HG02623 (cell line): Measurements from ENCODE around the gene S100B.

Experiments used
- ATAC-seq: cut with Tn5 transposase; IDR thresholded peaks from one replicate; pipeline ENCODE4 v1.9.1; 2021; ENCODE audit warnings: moderate library complexity; ENCODE audit not compliant: unreplicated experiment

Gene S100B

DNA sequence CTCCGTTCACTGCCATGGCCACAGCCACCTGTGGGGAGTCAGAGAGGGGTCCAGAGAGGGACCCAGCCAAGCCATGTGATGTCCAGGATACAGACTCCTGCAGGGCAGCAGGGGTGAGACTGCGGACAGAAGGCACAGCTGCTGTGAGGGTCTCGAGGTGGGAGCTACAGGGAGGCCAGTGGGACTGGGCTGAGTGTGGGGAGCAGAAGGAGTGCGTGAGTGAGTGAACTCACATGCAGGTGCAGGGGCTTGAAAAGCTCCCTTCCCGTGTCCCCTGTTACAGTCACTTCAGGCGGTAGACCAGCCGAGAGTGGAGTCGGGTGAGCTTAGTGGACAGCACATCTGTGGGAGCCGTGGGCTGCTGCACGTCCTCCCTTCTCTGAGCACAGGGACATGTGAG is 42.4 kb downstream of the S100B start:
- no peak for ATAC-seq

DNA sequence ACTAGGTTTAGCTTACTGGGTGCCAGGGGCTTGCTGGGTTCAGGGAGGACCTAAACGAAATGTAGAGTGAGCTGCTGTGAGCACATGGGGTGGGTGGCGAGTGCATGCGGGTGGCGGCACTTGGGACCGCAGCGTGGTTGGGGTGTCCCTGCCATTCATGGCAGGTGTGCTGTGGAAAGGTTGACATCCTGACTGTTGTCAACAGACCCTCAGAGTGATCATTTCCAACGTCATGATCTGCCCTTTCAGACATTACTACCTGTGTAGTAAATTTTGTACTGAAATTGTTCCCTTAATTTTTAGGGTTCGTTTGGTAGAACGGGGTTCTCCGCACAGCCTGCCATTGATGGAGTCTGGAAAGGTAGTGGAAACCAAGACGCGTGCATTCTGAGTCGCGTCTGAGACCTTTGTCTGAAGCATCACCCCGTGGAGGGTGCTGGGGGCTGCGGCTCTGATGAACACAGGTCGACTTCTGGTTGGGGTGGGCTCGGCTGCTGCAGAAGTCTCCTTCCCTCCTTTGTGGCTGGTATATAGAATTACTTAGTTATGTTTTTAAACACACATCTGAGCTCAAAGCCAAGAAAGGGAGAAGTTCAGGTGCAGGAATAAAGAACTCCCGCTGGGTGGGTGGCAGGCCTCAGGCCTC is 43.3 kb downstream of the S100B start:
- no peak for ATAC-seq

DNA sequence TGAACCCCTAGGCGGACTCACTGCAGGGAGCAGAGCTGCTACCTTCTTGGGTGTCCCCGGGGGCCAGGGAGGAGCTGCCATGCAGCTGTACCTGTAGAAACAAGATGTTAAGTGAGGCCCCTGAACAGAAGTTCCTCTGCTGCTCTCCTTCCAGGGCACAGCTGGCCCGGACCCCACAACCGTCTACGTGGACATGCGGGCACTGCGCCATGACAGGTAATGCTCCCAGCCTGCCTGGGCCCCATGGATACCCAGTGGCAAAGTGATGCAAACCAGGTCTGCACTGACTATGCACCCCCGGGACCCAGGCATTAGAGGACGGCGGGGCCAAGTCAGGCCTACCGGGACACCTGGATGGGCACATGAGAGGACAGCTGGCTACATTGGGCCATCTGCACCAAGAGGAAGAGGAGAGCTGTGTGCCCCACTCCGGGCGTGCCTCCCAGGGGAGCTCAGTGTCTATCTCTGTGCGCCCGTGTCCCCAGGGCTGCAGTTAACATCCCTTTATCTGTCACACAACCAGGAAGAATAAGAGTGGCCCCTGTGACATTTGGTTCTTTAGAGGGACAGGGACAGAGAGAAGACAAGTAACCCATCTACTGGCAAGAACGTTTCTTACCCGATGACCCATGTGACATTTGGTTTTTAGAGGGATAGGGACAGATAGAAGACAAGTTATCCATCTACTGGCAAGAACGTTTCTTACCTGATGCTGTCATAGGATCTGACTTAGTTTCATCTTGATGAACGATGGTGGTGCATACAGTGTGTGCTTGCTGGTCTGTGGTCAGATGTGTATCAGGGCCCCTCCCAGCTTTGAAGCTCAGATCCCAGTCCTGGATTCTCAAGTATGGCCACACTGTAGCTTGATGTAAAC is 44.1 kb downstream of the S100B start:
- no peak for ATAC-seq

DNA sequence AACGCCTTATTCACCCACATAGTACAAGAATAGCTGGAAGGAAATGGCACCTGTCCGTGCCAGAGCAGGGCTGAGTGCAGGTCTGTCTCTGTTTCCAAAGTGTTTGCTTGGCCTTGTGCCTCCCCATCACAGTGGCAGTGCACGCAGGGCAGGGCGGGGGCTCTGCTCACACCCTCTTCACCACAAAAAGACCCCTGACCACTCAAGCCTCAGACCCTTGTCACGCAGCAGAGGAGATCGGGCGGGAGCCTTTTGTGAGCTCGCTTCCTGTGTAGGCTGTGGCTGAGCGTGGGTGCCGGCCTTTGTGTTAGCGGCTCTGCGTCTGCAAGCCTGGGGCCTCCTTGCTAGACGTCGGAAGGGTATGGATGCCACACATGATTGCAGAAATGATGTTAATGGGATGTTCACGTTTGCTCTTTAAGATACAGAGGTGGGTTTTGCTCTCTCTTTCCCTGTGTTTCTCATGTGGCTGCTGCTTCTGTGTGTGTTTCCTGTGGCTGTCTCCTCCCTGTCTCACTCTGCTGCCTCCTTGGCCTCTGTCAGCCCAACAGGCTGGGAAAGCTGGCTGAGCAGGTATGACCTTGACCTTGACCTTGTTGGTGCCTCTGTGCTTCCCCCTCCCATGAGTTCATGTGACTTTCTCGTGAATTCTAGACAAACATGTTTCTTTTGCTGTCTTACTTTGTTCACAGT is 45.4 kb downstream of the S100B start:
- ATAC-seq = no peak

DNA sequence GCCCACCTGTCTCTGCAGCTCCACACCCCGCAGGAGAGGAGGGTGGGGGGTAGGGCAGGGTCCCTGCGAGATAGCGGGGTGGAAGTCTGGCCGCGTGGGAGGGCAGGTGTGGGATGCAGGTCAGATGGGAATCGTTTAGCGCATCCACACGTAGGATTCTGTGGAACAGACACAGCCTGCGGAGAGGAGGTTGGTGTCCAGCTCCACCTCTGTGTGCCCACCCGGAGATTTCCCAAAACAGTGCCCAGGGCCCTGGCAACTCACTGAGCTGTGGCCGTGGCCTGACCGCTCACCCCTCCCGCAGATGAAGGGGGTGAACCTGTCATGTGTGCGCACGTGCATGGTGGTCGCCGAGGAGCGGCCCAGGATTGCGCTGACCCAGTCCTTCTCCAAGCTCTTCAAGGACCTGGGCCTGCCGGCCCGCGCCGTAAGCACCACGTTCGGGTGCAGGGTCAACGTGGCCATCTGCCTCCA is 46.9 kb downstream of the S100B start:
- ATAC-seq = no peak

DNA sequence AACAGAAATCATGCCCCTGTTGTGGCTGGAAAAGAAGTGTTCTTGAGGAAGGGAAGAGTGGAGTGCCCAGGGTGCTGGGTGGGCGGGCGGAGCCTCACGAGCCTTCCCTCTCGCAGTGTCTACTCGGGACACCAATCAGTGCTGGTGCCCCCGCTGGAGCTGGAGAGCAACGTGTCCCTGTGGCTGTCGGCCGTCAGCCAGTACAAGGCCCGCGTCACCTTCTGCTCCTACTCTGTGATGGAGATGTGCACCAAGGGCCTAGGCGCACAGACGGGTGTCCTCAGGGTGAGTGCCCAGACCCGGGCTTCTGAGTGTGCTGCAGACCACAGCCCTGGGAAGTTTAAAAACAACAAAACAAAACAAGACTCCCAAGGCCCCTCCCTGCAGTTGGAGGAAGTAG is 47.4 kb downstream of the S100B start:
- ATAC-seq = no peak

DNA sequence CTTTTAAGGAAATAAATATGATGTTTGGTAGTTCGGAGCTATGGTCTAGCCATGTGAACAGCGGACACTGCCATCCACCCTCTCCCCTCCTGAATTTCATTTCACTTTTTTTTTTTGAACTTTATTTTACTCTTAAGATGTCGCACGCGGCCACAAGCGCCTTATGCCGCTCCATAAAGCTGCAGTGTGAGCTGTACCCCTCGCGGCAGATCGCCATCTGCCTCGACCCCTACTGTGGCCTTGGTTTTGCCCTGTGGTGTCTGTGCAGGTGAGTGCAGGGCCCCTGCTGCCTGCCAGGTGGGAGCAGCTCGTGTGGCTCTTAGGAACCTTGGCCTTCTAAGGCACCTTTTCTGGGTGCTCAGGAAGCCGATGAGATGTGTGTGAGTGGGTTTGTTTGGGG is 48.1 kb downstream of the S100B start:
- ATAC-seq = no peak

DNA sequence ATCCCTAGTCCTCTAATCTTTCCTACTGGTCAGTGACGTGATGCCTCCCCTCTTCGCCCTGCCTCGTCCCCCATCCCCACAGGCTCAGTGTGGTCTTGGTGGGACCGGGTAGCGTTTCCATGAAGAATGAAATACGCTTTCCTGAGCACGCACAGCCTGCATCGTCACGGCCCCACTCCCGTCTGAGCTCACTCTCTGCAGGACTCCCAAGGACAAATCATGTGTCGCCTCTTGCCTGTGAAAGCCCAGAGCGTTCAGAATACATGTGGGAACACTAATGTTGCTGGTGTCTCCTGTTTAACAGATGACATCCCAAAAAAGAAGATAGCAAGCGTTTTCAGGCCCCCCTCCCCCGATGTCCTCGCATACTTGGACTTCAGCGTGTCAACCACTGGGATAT is 49.2 kb downstream of the S100B start:
- ATAC-seq = no peak

DNA sequence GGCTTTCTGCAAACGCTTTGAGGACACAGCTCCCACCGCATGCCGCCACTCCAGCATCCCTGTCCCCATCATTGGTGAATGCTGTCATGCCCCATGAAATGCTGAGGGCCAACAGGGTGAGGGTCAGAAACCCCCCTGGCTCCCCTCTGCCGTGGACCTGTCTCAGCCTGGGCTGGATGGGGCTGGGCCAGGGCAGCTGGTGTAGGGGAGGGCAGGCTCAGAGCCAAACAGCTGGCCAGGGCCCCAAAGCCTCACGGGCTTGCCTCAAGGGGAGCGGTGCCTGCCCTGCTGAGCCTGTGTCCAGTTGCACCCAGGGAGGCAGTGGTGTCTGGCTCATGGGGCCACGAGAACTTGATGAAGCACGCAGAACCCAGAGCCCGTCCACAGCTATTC is 49.7 kb downstream of the S100B start:
- no peak for ATAC-seq

DNA sequence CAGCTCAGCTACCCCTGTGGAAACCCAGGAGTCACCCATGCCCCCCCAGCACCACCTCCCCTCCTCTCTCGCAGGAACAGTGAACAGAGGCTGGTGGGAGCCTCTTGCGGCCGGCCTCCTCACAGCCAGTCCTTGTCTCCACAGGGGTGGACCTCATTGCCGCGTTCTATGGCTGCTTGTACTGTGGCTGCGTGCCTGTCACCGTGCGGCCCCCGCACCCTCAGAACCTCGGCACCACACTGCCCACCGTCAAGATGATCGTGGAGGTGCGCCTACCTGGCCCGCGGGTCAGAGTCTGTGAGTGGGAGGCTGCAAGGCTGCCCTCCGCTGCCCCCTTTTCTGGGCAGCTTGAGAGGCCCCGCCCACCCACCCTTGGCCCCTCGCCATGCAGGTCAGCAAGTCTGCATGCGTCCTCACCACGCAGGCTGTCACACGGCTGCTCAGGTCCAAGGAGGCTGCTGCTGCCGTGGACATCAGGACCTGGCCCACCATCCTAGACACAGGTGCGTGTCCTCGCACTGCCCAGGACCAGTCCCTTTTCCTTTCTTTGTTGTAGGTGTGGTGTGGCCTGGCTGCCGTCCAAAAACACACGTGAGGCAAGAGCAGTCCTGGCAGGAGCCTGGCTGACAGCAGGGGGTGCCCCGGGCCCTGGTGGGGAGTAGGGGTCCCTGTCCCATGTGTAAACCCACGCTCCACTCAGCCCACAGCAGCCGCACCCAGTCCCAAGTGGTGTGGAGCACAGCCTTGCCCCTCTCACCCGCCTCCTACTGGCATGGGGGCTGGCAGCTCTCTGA is 50.3 kb downstream of the S100B start:
- no peak for ATAC-seq

DNA sequence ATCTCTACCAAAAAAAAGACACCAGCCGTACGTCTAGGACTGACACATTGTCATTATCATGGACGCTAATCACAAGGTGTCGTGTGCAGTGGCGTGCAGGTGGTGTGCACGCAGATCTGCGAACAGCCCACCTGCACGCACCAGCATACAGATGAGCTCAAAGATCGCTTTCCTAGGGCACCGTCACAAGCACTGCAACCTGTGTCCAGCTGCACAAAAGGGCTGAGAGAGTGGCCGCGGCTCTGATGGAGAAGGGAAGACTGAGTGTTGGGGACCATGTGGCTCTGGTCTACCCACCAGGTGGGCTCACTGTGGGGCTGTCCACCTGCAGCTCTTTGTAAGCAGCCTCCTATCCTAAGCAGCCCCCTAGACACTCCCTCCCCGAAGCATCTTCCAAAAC is 50.9 kb downstream of the S100B start:
- no peak for ATAC-seq

DNA sequence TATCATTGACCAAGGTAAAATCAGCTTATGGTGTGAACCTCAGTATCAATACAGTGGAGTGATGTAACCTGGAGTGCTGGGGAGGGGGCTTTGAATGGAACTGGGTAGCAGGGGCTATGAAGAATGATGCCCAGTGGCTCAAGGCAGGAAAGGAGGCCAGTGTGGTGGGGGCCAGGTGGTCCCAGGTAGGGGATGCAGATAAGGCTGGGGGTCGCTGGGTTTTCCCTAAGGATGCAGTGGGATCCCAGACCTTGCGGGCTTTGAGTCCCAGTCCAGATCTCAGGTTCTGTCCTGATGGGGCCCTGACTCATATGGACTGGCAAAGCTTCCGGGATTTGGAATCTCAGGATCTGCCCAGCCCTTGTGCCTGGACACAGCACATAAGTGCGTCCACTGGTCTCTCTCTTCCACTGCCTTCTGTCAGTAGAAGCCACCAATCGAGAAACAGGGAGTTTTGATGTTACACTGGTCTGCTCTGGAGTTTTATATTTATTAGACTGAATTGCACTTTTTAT is 52.0 kb downstream of the S100B start:
- ATAC-seq = no peak

DNA sequence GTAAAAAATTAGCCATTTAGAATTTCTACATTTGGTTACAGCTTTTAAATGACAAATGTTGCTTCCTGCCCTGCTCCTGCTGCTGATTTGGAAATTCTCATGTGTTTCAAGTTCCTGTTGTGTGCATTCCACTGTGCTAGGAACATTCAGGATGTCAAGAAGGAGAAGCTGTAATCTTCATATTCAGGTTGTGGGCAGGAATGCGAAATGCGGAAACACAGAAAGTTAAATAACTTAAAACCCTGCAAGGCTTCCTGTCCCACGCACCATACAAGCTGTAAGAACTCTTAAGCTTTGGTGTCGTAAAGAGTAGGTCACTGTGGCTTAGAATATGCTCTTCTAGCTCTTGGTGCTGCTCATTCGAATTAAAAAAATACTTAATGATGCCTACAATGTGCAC is 52.6 kb downstream of the S100B start:
- ATAC-seq = no peak

DNA sequence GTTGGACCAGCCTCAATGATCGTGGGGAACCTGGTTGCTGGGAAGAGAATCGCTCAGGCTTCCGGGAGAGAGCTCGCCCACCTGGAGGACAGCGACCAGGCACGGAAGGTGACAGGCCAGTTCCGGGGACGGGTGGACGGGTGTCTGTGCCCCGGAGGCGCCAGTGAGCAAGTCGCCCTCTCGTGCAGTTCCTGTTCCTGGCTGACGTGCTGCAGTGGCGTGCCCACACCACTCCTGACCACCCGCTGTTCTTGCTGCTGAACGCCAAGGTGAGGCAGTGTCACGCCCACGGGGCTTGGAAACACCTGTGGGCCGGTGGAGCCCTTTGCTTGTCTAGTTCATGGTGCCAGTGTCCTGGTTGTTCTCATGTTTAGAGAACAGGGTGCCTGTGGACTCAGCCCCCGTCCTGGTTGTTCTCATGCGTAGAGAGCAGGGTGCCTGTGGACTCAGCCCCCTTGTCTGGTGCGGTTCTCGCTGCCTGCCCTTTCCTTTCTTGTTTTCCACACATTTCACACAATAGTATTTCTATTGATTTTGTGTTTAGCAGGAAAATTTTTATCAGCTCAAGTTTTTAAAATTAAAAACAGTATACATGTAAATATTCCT is 53.1 kb downstream of the S100B start:
- ATAC-seq = no peak

DNA sequence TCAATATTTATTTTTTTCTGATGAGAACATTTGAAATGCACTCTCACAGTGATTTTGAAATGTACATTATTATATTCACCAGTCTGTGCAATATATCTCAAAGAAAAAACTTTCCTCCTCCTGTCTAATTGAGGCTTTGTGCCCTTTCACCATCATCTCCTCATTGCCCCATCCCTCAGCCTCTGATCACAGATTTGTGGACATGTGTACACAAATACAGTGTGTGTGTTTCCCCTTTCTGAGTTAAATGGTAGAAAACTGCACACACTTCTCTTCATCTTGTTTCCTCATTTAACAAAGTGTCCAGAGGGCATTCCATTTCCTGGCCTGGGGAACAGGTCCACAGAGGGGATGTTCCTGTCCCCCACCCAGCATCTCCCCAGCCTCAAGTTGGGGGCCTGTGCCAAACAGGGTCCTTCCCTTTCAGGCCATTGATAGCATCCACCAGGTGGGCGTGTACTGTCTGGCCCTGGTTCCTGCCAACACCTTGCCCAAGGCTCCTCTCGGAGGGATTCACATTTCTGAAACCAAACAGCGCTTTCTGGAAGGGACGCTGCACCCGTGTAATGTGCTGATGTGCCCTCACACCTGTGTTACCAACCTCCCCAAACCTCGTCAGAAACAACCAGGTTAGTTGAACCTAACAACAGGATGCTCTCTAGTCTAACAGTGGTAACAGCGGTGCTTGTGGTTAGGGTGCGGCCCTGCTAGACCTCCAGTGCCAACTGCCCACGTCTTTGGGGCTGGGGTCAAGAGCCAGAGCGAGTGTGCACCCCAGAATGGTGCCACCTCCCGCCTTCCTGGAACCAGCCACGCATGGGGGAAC is 54.6 kb downstream of the S100B start:
- ATAC-seq = no peak

DNA sequence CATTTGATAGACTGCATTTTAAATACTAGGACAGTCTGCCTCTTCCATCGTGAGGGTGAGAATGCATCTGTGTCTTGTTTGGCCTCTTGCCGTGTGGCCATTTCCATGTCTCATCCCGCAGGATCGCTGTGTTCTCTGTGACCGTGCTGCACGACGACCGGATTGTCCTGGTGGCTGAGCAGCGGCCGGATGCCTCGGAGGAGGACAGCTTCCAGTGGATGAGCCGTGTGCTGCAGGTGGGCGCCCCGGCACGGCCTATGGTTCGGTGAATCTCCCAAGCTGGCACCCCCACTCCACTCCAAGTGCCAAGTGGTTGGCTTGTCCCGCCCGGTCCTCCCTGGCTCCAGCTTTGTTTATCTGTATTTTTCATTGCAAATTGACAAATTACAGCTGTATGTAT is 55.2 kb downstream of the S100B start:
- ATAC-seq = no peak
